DMS53 treated with DMSO at 0.1 percent for 48 hours (cell line): ENCODE data around the gene PITPNM3.
"Not testable (repeated sequence)": the region's sequence is repeated elsewhere in the genome, so short reads cannot be mapped to it uniquely, and the experiment has no call there.

Source experiments
- DNase-seq: peaks from one replicate; lab custom pipeline; 2025; ENCODE audit not compliant: unreplicated experiment; lab: John Stamatoyannopoulos, UW

Gene PITPNM3

GRCh38 chr17:6482796-6483195, 73.6 kb downstream of the PITPNM3 start:
- not testable (repeated sequence) for DNase-seq

GRCh38 chr17:6482105-6482455, 74.3 kb downstream of the PITPNM3 start:
- no peak for DNase-seq

GRCh38 chr17:6480303-6480675, 76.1 kb downstream of the PITPNM3 start:
- no peak for DNase-seq

GRCh38 chr17:6479622-6480302, 76.6 kb downstream of the PITPNM3 start:
- DNase-seq: no peak

GRCh38 chr17:6478486-6478885, 77.9 kb downstream of the PITPNM3 start:
- no peak for DNase-seq

- no peak for DNase-seq
These were observed 78.4 kb downstream of the PITPNM3 start for GRCh38 chr17:6477831-6478383.

- no peak for DNase-seq
These were observed 79.6 kb downstream of the PITPNM3 start for GRCh38 chr17:6476810-6477179.

GRCh38 chr17:6476076-6476809, 80.1 kb downstream of the PITPNM3 start:
- no peak for DNase-seq

GRCh38 chr17:6475411-6475810, 80.9 kb downstream of the PITPNM3 start:
- DNase-seq: no peak

GRCh38 chr17:6474906-6475305, 81.4 kb downstream of the PITPNM3 start:
- DNase-seq: no peak

GRCh38 chr17:6474376-6474775, 82.0 kb downstream of the PITPNM3 start:
- DNase-seq: no peak

- peak; percentile 82 for DNase-seq
These were observed 83.1 kb downstream of the PITPNM3 start for GRCh38 chr17:6473128-6473767.

GRCh38 chr17:6472517-6472916, 83.8 kb downstream of the PITPNM3 start:
- no peak for DNase-seq

- no peak for DNase-seq
These were observed 84.6 kb downstream of the PITPNM3 start for GRCh38 chr17:6471531-6472465.

GRCh38 chr17:6470751-6471521, 85.4 kb downstream of the PITPNM3 start:
- DNase-seq: no peak

GRCh38 chr17:6470146-6470718, 86.1 kb downstream of the PITPNM3 start:
- DNase-seq: no peak

GRCh38 chr17:6468051-6468790, 88.1 kb downstream of the PITPNM3 start:
- DNase-seq: no peak

- no peak for DNase-seq
These were observed 88.8 kb downstream of the PITPNM3 start for GRCh38 chr17:6467567-6467966.
